HepG2 (cell line): ENCODE measurements around the gene CDH13.

Experiments
- CEBPB ChIP-seq: IDR thresholded peaks from 2 replicates; pipeline ENCODE4 v1.6.1; 2011; ENCODE audit warnings: low read depth, low read length, improper control_type of control experiment, borderline replicate concordance
- GTF2F1 ChIP-seq: fragments of 150-350 bp; IDR thresholded peaks from 2 replicates; pipeline ENCODE4 v1.6.1; 2014; ENCODE audit warnings: low read length
- NFIC ChIP-seq: IDR thresholded peaks from 2 replicates; pipeline ENCODE4 v1.6.1; 2012; ENCODE audit warnings: mild to moderate bottlenecking, low read length, inconsistent platforms
- POLR2AphosphoS5 ChIP-seq: IDR thresholded peaks from 2 replicates; pipeline ENCODE4 v1.6.1; 2012; ENCODE audit warnings: low read depth, low read length
- ZNF501 ChIP-seq: sonication (generic); formaldehyde crosslinking; IDR thresholded peaks from 2 replicates; pipeline ENCODE4 v1.5.1; 2020; ENCODE audit warnings: mild to moderate bottlenecking, moderate library complexity, missing genetic modification reagents
- TF ChIP-seq, protein P1 (sequence below), 2 experiments: sonication (generic) in 1 of 2; formaldehyde crosslinking in 1 of 2; IDR thresholded peaks; 2 replicates each; pipeline versions ENCODE4 v1.4.0 to v1.6.1; 2018 to 2020; ENCODE audit warnings: missing genetic modification reagents in 2 of 2, borderline replicate concordance in 1 of 2, low read depth in 1 of 2, mild to moderate bottlenecking in 1 of 2, missing biosample characterization in 1 of 2
- TF ChIP-seq, protein P2 (sequence below): sonication (generic); formaldehyde crosslinking; IDR thresholded peaks from 2 replicates; pipeline ENCODE4 v1.5.0; 2020; ENCODE audit warnings: mild to moderate bottlenecking, missing genetic modification reagents, moderate library complexity

DNA sequence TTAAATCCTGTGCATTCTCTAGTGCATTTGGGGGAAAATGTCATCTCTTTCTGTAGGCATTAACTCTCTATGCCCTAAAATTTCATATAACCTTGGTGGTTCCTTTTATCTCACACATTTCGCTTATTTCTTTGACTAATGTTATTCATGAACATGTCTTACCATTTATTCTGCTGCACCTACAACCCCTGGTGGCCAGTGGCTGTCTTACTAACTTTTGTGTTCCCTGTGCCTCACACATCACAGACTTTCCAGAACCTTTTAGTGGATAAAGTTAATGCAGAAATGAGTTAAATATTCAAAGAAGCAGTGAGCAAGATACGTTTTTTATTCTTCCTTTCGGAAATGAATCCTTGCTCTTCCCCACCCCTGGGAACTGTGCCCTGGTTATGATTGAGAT is 111.9 kb downstream of the CDH13 start:
- TF ChIP-seq POLR2AphosphoS5 (no peak), CEBPB (no peak), GTF2F1 (no peak), NFIC (no peak), ZNF501 (CRISPR knock-in tag) (no peak)
- TF ChIP-seq, protein P1, sequence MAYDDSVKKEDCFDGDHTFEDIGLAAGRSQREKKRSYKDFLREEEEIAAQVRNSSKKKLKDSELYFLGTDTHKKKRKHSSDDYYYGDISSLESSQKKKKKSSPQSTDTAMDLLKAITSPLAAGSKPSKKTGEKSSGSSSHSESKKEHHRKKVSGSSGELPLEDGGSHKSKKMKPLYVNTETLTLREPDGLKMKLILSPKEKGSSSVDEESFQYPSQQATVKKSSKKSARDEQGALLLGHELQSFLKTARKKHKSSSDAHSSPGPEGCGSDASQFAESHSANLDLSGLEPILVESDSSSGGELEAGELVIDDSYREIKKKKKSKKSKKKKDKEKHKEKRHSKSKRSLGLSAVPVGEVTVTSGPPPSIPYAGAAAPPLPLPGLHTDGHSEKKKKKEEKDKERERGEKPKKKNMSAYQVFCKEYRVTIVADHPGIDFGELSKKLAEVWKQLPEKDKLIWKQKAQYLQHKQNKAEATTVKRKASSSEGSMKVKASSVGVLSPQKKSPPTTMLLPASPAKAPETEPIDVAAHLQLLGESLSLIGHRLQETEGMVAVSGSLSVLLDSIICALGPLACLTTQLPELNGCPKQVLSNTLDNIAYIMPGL (CRISPR knock-in tag; IDR thresholded peaks at IDR 0.05; ENCODE audit: borderline replicate concordance in 1 of 2, low read depth in 1 of 2): no peak
- TF ChIP-seq, protein P2, sequence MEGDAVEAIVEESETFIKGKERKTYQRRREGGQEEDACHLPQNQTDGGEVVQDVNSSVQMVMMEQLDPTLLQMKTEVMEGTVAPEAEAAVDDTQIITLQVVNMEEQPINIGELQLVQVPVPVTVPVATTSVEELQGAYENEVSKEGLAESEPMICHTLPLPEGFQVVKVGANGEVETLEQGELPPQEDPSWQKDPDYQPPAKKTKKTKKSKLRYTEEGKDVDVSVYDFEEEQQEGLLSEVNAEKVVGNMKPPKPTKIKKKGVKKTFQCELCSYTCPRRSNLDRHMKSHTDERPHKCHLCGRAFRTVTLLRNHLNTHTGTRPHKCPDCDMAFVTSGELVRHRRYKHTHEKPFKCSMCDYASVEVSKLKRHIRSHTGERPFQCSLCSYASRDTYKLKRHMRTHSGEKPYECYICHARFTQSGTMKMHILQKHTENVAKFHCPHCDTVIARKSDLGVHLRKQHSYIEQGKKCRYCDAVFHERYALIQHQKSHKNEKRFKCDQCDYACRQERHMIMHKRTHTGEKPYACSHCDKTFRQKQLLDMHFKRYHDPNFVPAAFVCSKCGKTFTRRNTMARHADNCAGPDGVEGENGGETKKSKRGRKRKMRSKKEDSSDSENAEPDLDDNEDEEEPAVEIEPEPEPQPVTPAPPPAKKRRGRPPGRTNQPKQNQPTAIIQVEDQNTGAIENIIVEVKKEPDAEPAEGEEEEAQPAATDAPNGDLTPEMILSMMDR (CRISPR knock-in tag): no peak
